Ascending aorta (tissue), 2 donors: ENCODE data around the gene ZFYVE16. TPM values are rescaled to one million over a fixed set of nuclear protein-coding genes. Genes with fewer than 3 reads are reported as not detected.
"Not testable (repeated sequence)": the region's sequence is repeated elsewhere in the genome, so short reads cannot be mapped to it uniquely, and the experiment has no call there.

ENCODE experiments used
- DNase-seq, 2 donors: peaks; one replicate each; pipeline ENCODE4 v3.0.0-alpha.2; 2019; ENCODE audit warnings: low spot score in 2 of 2
- H3K27ac ChIP-seq, 2 donors: fragments of 200-600 bp; sonication (generic); one replicate each; pipeline ENCODE4 v1.5.1; 2016 to 2017; ENCODE audit warnings: mild to moderate bottlenecking in 1 of 2
- H3K27me3 ChIP-seq: fragments of 200-600 bp; sonication (generic); one replicate; pipeline ENCODE4 v1.5.1; 2017
- H3K36me3 ChIP-seq, 2 donors: fragments of 200-600 bp; sonication (generic); one replicate each; pipeline ENCODE4 v1.5.1; 2016
- H3K4me1 ChIP-seq, 2 donors: fragments of 200-600 bp; sonication (generic); one replicate each; pipeline ENCODE4 v1.5.1; 2016 to 2017; ENCODE audit warnings: mild to moderate bottlenecking in 1 of 2
- H3K4me3 ChIP-seq, 2 donors: fragments of 200-600 bp; sonication (generic); one replicate each; pipeline ENCODE4 v1.5.1; 2016 to 2017; ENCODE audit warnings: mild to moderate bottlenecking in 1 of 2
- H3K9me3 ChIP-seq, 2 donors: fragments of 200-600 bp; sonication (generic); one replicate each; pipeline ENCODE4 v1.5.1; 2016
- CTCF ChIP-seq, 3 experiments: fragments of 200-600 bp in 2 of 3; fragments of 450-650 bp in 1 of 3; sonication (generic) in 2 of 3; IDR thresholded peaks; one replicate each; pipeline ENCODE4 v1.5.1; 2016 to 2019; ENCODE audit warnings: antibody characterized with exemption in 3 of 3, mild to moderate bottlenecking in 1 of 3, moderate library complexity in 1 of 3
- intact Hi-C: fragments of 100-400 bp; cut with DNase I; formaldehyde crosslinking; loops from one replicate; pipeline ENCODE4 v1.15.1; 2023
- total RNA-seq: library from RNA; depleted of rRNA; stranded (reverse); fragments of >200 nt; gene quantifications from one replicate; pipeline ENCODE4 v1.1.0, GENCODE V29; 2016

The ZFYVE16 gene
- total RNA-seq, 1 donor from 2014 or later, result 10.0 TPM

GRCh38 chr5:80408484-80409366, 861 bp downstream of the ZFYVE16 start:
- intact Hi-C loops, result loop anchor here (2.0 to 5.0 kb wide), 5 partner anchors 79 to 796 kb away; partner anchors contain the start of genes DHFR, FAM151B, MSH3 and SERINC5
- H3K4me1 ChIP-seq, result peaks cover 3 to 15% of the 10 kb centered on the region in 2 donors
- DNase-seq, result no peak

GRCh38 chr5:80409367-80409966, 1.6 kb downstream of the ZFYVE16 start:
- intact Hi-C loops, result loop anchor here (2.0 to 5.0 kb wide), 5 partner anchors 78 to 797 kb away; partner anchors contain the start of genes DHFR, FAM151B, MSH3 and SERINC5
- H3K9me3 ChIP-seq, result no peaks in the 10 kb centered on the region
- TF ChIP-seq CTCF (IDR thresholded peaks at IDR 0.05), result no peak
- H3K27ac ChIP-seq, result no peak overlapping the region
- H3K36me3 ChIP-seq, result no peaks in the 10 kb centered on the region
- no peak for DNase-seq
- no peaks in the 10 kb centered on the region for H3K27me3 ChIP-seq
- H3K4me1 ChIP-seq, result peaks cover 3 to 15% of the 10 kb centered on the region in 2 donors
- H3K4me3 ChIP-seq, result peak overlapping the region; percentile 71 to 78

More at GRCh38 chr5:80408484-80409366, 861 bp downstream of the ZFYVE16 start:
- no peaks in the 10 kb centered on the region for H3K36me3 ChIP-seq
- no peaks in the 10 kb centered on the region for H3K27me3 ChIP-seq
- no peaks in the 10 kb centered on the region for H3K9me3 ChIP-seq
- TF ChIP-seq CTCF (IDR thresholded peaks at IDR 0.05), result no peak
- peak overlapping the region; percentile 89 to 95 for H3K27ac ChIP-seq
- peak overlapping the region; percentile 71 to 78 for H3K4me3 ChIP-seq

GRCh38 chr5:80411589-80412219, 3.8 kb downstream of the ZFYVE16 start:
- intact Hi-C loops, result no loop called here
- no peak overlapping the region for H3K4me3 ChIP-seq
- no peaks in the 10 kb centered on the region for H3K27me3 ChIP-seq
- DNase-seq, result no peak
- no peaks in the 10 kb centered on the region for H3K36me3 ChIP-seq
- TF ChIP-seq CTCF (IDR thresholded peaks at IDR 0.05), result no peak
- no peaks in the 10 kb centered on the region for H3K9me3 ChIP-seq
- no peak overlapping the region for H3K27ac ChIP-seq
- peaks cover 3 to 12% of the 10 kb centered on the region in 2 donors for H3K4me1 ChIP-seq

- H3K4me3 ChIP-seq, result no peak overlapping the region
- intact Hi-C loops, result no loop called here
- no peaks in the 10 kb centered on the region for H3K27me3 ChIP-seq
- peaks cover 0 to 9% of the 10 kb centered on the region in 2 donors for H3K4me1 ChIP-seq
- TF ChIP-seq CTCF (IDR thresholded peaks at IDR 0.05), result no peak
- no peak for DNase-seq
- no peak overlapping the region for H3K27ac ChIP-seq
- H3K9me3 ChIP-seq, result no peaks in the 10 kb centered on the region
- H3K36me3 ChIP-seq, result no peaks in the 10 kb centered on the region
Observed at GRCh38 chr5:80414113-80414512, 6.2 kb downstream of the ZFYVE16 start.

GRCh38 chr5:80417973-80418372, 10.1 kb downstream of the ZFYVE16 start:
- no peak for TF ChIP-seq CTCF (IDR thresholded peaks at IDR 0.05)
- intact Hi-C loops, result no loop called here
- Histone ChIP-seq H3K4me1 (no peaks in the 10 kb centered on the region), H3K27me3 (no peaks in the 10 kb centered on the region), H3K36me3 (no peaks in the 10 kb centered on the region), H3K9me3 (peaks cover 0 to 9% of the 10 kb centered on the region in 2 donors), H3K27ac (no peak overlapping the region), H3K4me3 (no peak overlapping the region)
- DNase-seq, result no peak

GRCh38 chr5:80424365-80424764, 16.5 kb downstream of the ZFYVE16 start:
- H3K4me3 ChIP-seq, H3K4me1 ChIP-seq, H3K27me3 ChIP-seq, intact Hi-C loops, DNase-seq, H3K36me3 ChIP-seq, H3K27ac ChIP-seq: not testable (repeated sequence)
- peaks cover 0 to 40% of the 10 kb centered on the region in 2 donors for H3K9me3 ChIP-seq
